HG02884 (cell line): ENCODE measurements around the gene RDH8.

Experiments used
- ATAC-seq: cut with Tn5 transposase; IDR thresholded peaks from one replicate; pipeline ENCODE4 v1.9.1; 2021; ENCODE audit warnings: mild to moderate bottlenecking, moderate library complexity; ENCODE audit not compliant: unreplicated experiment

Gene RDH8

GRCh38 chr19:10013316-10013715 is at the start of gene RDH8:
Gene RDH8, plus strand, starts transcription at chr19:10013483. Its CDS starts 15 bp downstream, at chr19:10013498.
- no peak for ATAC-seq

GRCh38 chr19:9966024-9966423 is 47.3 kb upstream of the RDH8 start:
- no peak for ATAC-seq

- no peak for ATAC-seq
Observed at GRCh38 chr19:9966448-9966847, 46.8 kb upstream of the RDH8 start.

- ATAC-seq, result no peak
Observed at GRCh38 chr19:9967326-9967725, 46.0 kb upstream of the RDH8 start.

- ATAC-seq, result no peak
Observed at GRCh38 chr19:9968820-9969687, 44.2 kb upstream of the RDH8 start.

GRCh38 chr19:9969688-9969975 is 43.7 kb upstream of the RDH8 start:
- ATAC-seq, result no peak

GRCh38 chr19:9970481-9970880 is 42.8 kb upstream of the RDH8 start:
- no peak for ATAC-seq

- no peak for ATAC-seq
Observed at GRCh38 chr19:9971166-9971897, 42.0 kb upstream of the RDH8 start.

- ATAC-seq, result no peak
Observed at GRCh38 chr19:9972103-9972502, 41.2 kb upstream of the RDH8 start.

GRCh38 chr19:9981406-9982260 is 31.6 kb upstream of the RDH8 start:
- ATAC-seq, result no peak

GRCh38 chr19:9986787-9987281 is 26.4 kb upstream of the RDH8 start:
- no peak for ATAC-seq

GRCh38 chr19:9989504-9989903 is 23.8 kb upstream of the RDH8 start:
- ATAC-seq, result no peak

GRCh38 chr19:9991425-9992191 is 21.7 kb upstream of the RDH8 start:
- ATAC-seq, result no peak

- no peak for ATAC-seq
Observed at GRCh38 chr19:9995084-9995483, 18.2 kb upstream of the RDH8 start.

GRCh38 chr19:9995999-9996398 is 17.3 kb upstream of the RDH8 start:
- no peak for ATAC-seq

- no peak for ATAC-seq
Observed at GRCh38 chr19:9996541-9996940, 16.7 kb upstream of the RDH8 start.

- ATAC-seq, result no peak
Observed at GRCh38 chr19:10000171-10000826, 13.0 kb upstream of the RDH8 start.

- no peak for ATAC-seq
Observed at GRCh38 chr19:10001899-10002298, 11.4 kb upstream of the RDH8 start.

GRCh38 chr19:10003271-10003670 is 10.0 kb upstream of the RDH8 start:
- no peak for ATAC-seq

- no peak for ATAC-seq
Observed at GRCh38 chr19:10004617-10005016, 8.7 kb upstream of the RDH8 start.
